B cell (primary cell): ENCODE data around the gene ZNF692. TPM values are rescaled to one million over a fixed set of nuclear protein-coding genes. Genes with fewer than 3 reads are reported as not detected.

ENCODE experiments used
- ATAC-seq: fragments of 200-7000 bp; cut with Tn5 transposase; one replicate; pipeline ENCODE4 v1.10.0; 2021; ENCODE audit warnings: low read depth, mild to moderate bottlenecking, moderate number of reproducible peaks, moderate library complexity
- CTCF ChIA-PET: fragments of 350-600 bp; sonication (Branson Sonifier 250); formaldehyde crosslinking; loops from one replicate; lab custom pipeline; 2021; ENCODE audit warnings: antibody characterized with exemption, inconsistent platforms; lab: Charles Lee
- POLR2A ChIA-PET: fragments of 350-600 bp; sonication (Branson Sonifier 250); formaldehyde crosslinking; loops from one replicate; lab custom pipeline; 2021; ENCODE audit warnings: antibody characterized with exemption; lab: Charles Lee
- DNase-seq: peaks from one replicate; pipeline ENCODE4 v3.0.0; 2013
- H2AFZ ChIP-seq: 2 replicates; pipeline ENCODE4 v1.6.1; 2012; ENCODE audit warnings: mild to moderate bottlenecking, low read depth, low read length; ENCODE audit not compliant: insufficient read depth, poor library complexity, severe bottlenecking
- H3K27ac ChIP-seq, 2 donors: 1 replicate in 1 of 2; 2 replicates in 1 of 2; pipeline ENCODE4 v1.5.1; 2012 to 2013; ENCODE audit warnings: low read length in 2 of 2, mild to moderate bottlenecking in 2 of 2, moderate library complexity in 1 of 2
- H3K27me3 ChIP-seq, 4 experiments: fragments of 200-600 bp in 1 of 4; sonication (generic) in 1 of 4; replicated peaks in 1 of 4; 1 replicate in 2 of 4; 2 replicates in 2 of 4; pipeline versions ENCODE4 v1.6.1 to v1.7.0; 2013 to 2016; ENCODE audit warnings: low read length in 3 of 4, mild to moderate bottlenecking in 2 of 4, mixed read lengths in 1 of 4, moderate library complexity in 1 of 4; ENCODE audit not compliant: insufficient read depth in 4 of 4, control insufficient read depth in 3 of 4; ENCODE audit errors: control extremely low read depth in 1 of 4
- H3K36me3 ChIP-seq, 2 experiments: replicated peaks in 1 of 2; 1 replicate in 1 of 2; 2 replicates in 1 of 2; pipeline versions ENCODE4 v1.6.1 to v1.7.1; 2013; ENCODE audit warnings: low read length in 1 of 2; ENCODE audit not compliant: insufficient read depth in 2 of 2, control insufficient read depth in 1 of 2; ENCODE audit errors: control extremely low read depth in 1 of 2, extremely low read depth in 1 of 2
- H3K4me1 ChIP-seq, 2 donors: fragments of 200-600 bp in 1 of 2; sonication (generic) in 1 of 2; 1 replicate in 1 of 2; 2 replicates in 1 of 2; pipeline versions ENCODE4 v1.5.1 to v1.6.1; 2013 to 2017; ENCODE audit warnings: low read length in 2 of 2; ENCODE audit not compliant: control insufficient read depth in 2 of 2, insufficient read depth in 2 of 2
- H3K4me2 ChIP-seq: replicated peaks from 2 replicates; pipeline ENCODE3; 2012; ENCODE audit warnings: mild to moderate bottlenecking, low read depth, low read length; ENCODE audit not compliant: poor library complexity, severe bottlenecking
- H3K4me3 ChIP-seq, 5 experiments: fragments of 200-600 bp in 1 of 5; sonication (generic) in 1 of 5; 1 replicate in 3 of 5; 2 replicates in 2 of 5; pipeline versions ENCODE4 v1.5.1 to v1.7.0; 2011 to 2016; ENCODE audit warnings: low read length in 4 of 5, mild to moderate bottlenecking in 4 of 5, low read depth in 2 of 5, control low read depth in 1 of 5, moderate library complexity in 1 of 5; ENCODE audit not compliant: insufficient read depth in 1 of 5; ENCODE audit errors: control extremely low read depth in 1 of 5, extremely low read depth in 1 of 5
- H3K79me2 ChIP-seq: fragments of 200-600 bp; sonication (generic); one replicate; pipeline ENCODE4 v1.6.0; 2016; ENCODE audit warnings: low read length; ENCODE audit not compliant: control insufficient read depth, insufficient read depth
- H3K9ac ChIP-seq: fragments of 200-600 bp; sonication (generic); 2 replicates; pipeline ENCODE4 v1.6.1; 2017; ENCODE audit warnings: mild to moderate bottlenecking, low read length, moderate library complexity
- H3K9me3 ChIP-seq, 3 donors: one replicate each; pipeline versions ENCODE4 v1.6.1 to v1.7.1; 2013; ENCODE audit warnings: low read length in 2 of 3; ENCODE audit not compliant: control insufficient read depth in 2 of 3, insufficient read depth in 1 of 3; ENCODE audit errors: control extremely low read depth in 1 of 3
- H4K20me1 ChIP-seq: 2 replicates; pipeline ENCODE4 v1.6.0; 2012; ENCODE audit warnings: mild to moderate bottlenecking, low read length; ENCODE audit not compliant: insufficient read depth, control insufficient read depth, poor library complexity, severe bottlenecking
- H3K27ac Mint-ChIP-seq: one replicate; pipeline ENCODE4 v1.8.0; 2021; ENCODE audit warnings: mixed read lengths
- H3K27me3 Mint-ChIP-seq: one replicate; pipeline ENCODE4 v1.8.0; 2021; ENCODE audit warnings: mixed read lengths
- H3K4me1 Mint-ChIP-seq: one replicate; pipeline ENCODE4 v1.8.0; 2021; ENCODE audit warnings: mixed read lengths
- H3K4me3 Mint-ChIP-seq: one replicate; pipeline ENCODE4 v1.8.0; 2021; ENCODE audit warnings: mixed read lengths
- H3K9me3 Mint-ChIP-seq: one replicate; pipeline ENCODE4 v1.8.0; 2022; ENCODE audit warnings: mixed read lengths; ENCODE audit not compliant: insufficient read depth
- CTCF ChIP-seq: fragments of 200-600 bp; IDR thresholded peaks from one replicate; pipeline ENCODE4 v1.8.0; 2022; ENCODE audit warnings: antibody characterized with exemption, mild to moderate bottlenecking
- EZH2 ChIP-seq: IDR thresholded peaks from 2 replicates; pipeline ENCODE4 v1.6.1; 2012; ENCODE audit warnings: borderline replicate concordance, low read depth, mild to moderate bottlenecking, moderate library complexity, low read length; ENCODE audit not compliant: insufficient read depth, poor library complexity, severe bottlenecking
- WGBS: methylation state at CpG from one replicate; pipeline ENCODE4 v1.1.5; 2013; ENCODE audit warnings: missing lambda C conversion rate; ENCODE audit not compliant: insufficient coverage; 5-methylcytosine and 5-hydroxymethylcytosine counted together
- intact Hi-C: fragments of 100-400 bp; cut with micrococcal nuclease; formaldehyde crosslinking; loops from one replicate; pipeline ENCODE4 v1.10.0; 2022
- polyA plus RNA-seq: library from polyadenylated mRNA; depleted of rRNA; stranded (reverse); fragments of >200 nt; gene quantifications from 2 replicates; pipeline ENCODE4 v1.2.3, GENCODE V29; 2012
- total RNA-seq, 2 donors: library from RNA; stranded (reverse); fragments of 120-200 nt in 1 of 2; gene quantifications; 1 replicate in 1 of 2; 2 replicates in 1 of 2; pipeline versions ENCODE4 v1.2.3 to v1.2.4, GENCODE V29; 2013 to 2022

The ZNF692 gene
- total and polyA plus RNA-seq, 2 donors (not counting 1 experiment from before 2014, with no cell fraction given), result 56.9 to 157 TPM

- Mint-ChIP-seq H3K27ac (peak overlapping the region; percentile 47), H3K27me3 (no peaks in the 10 kb centered on the region), H3K9me3 (no peaks in the 10 kb centered on the region), H3K4me3 (no peak overlapping the region), H3K4me1 (peaks cover 33% of the 10 kb centered on the region)
- no peak overlapping the region for H2AFZ ChIP-seq
- no peak overlapping the region for H3K4me3 ChIP-seq
- no peak overlapping the region for H3K27ac ChIP-seq
- POLR2A ChIA-PET, result no interaction called here
- DNase-seq (peak; percentile 3), ATAC-seq (no peak)
- 72% methylated on average over 8 of the region's 10 CpGs for WGBS
- peaks cover 11% of the 10 kb centered on the region for H3K79me2 ChIP-seq
- H3K4me1 ChIP-seq, result peaks cover 31 to 33% of the 10 kb centered on the region in 2 donors
- H4K20me1 ChIP-seq, result no peaks in the 10 kb centered on the region
- CTCF ChIA-PET, result interaction anchor here (1.0 to 7.6 kb wide), 3 partner anchors 23 to 187 kb away, joined by 3 to 274 read pairs (median 7); partner anchors contain the start of gene OR14I1
- H3K4me2 ChIP-seq, result peak overlapping the region; percentile 30
- peaks cover 2 to 40% of the 10 kb centered on the region in 2 experiments for H3K36me3 ChIP-seq
- TF ChIP-seq EZH2, result no peak
- TF ChIP-seq CTCF, result no peak
- H3K9me3 ChIP-seq, result peaks cover 0 to 14% (median 6%) of the 10 kb centered on the region in 3 donors
- no peaks in the 10 kb centered on the region for H3K27me3 ChIP-seq
- intact Hi-C loops, result no loop called here
- no peak overlapping the region for H3K9ac ChIP-seq
Observed at GRCh38 chr1:248810000-248810726, 48.7 kb downstream of the ZNF692 start.

- peaks cover 2 to 28% of the 10 kb centered on the region in 2 experiments for H3K36me3 ChIP-seq
- H3K4me3 ChIP-seq, result no peak overlapping the region
- H3K27ac ChIP-seq, result no peak overlapping the region
- Mint-ChIP-seq H3K9me3 (no peaks in the 10 kb centered on the region), H3K4me1 (peaks cover 42% of the 10 kb centered on the region), H3K4me3 (no peak overlapping the region), H3K27ac (no peak overlapping the region), H3K27me3 (no peaks in the 10 kb centered on the region)
- ATAC-seq (no peak), DNase-seq (no peak)
- POLR2A ChIA-PET, result no interaction called here
- peaks cover 2% of the 10 kb centered on the region for H3K79me2 ChIP-seq
- H3K9me3 ChIP-seq, result peaks cover 0 to 24% (median 6%) of the 10 kb centered on the region in 3 donors
- intact Hi-C loops, result no loop called here
- TF ChIP-seq CTCF (no peak), EZH2 (no peak)
- no peak overlapping the region for H2AFZ ChIP-seq
- 96% methylated on average over 4 of the region's 9 CpGs for WGBS
- H3K27me3 ChIP-seq, result no peaks in the 10 kb centered on the region
- CTCF ChIA-PET, result interaction anchor here (1.9 to 7.6 kb wide), 4 partner anchors 16 to 190 kb away, joined by 7 to 315 read pairs (median 174); partner anchors contain the start of gene OR14I1
- no peaks in the 10 kb centered on the region for H4K20me1 ChIP-seq
- peaks cover 40 to 46% of the 10 kb centered on the region in 2 donors for H3K4me1 ChIP-seq
- no peak overlapping the region for H3K4me2 ChIP-seq
- H3K9ac ChIP-seq, result no peak overlapping the region
Observed at GRCh38 chr1:248808876-248809275, 50.0 kb downstream of the ZNF692 start.
